GM12892 (cell line): ENCODE measurements around the gene MOCOS.
"Not testable (repeated sequence)": the region's sequence is repeated elsewhere in the genome, so short reads cannot be mapped to it uniquely, and the experiment has no call there.

Experiments
- POLR2A ChIP-seq: IDR thresholded peaks from 2 replicates; pipeline ENCODE4 v1.6.1; 2011; ENCODE audit warnings: low read depth, low read length, control low read depth
- TAF1 ChIP-seq: IDR thresholded peaks from 2 replicates; pipeline ENCODE4 v1.6.1; 2011; ENCODE audit warnings: low read depth, mild to moderate bottlenecking, control low read depth, low read length, borderline replicate concordance

DNA sequence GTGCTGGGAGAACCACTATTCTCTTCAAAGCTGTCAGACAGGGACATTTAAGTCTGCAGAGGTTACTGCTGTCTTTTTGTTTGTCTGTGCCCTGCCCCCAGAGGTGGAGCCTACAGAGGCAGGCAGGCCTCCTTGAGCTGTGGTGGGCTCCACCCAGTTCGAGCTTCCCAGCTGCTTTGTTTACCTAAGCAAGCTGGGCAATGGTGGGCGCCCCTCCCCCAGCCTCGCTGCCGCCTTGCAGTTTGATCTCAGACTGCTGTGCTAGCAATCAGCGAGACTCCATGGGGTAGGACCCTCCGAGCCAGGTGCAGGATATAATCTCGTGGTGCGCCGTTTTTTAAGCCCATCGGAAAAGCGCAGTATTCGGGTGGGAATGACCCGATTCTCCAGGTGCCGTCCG, 53.2 kb downstream of the MOCOS start:
- TF ChIP-seq POLR2A, TAF1: not testable (repeated sequence)
